Nephron progenitor cell (in vitro differentiated cells): ENCODE measurements around the gene VPS8.

Source experiments
- DNase-seq: peaks from one replicate; pipeline ENCODE4 v3.0.0; 2021
- H3K27ac Mint-ChIP-seq: 2 replicates; pipeline ENCODE4 v1.8.0; 2021; ENCODE audit warnings: mild to moderate bottlenecking, moderate library complexity, mixed read lengths
- H3K27me3 Mint-ChIP-seq: 2 replicates; pipeline ENCODE4 v1.8.0; 2021; ENCODE audit warnings: mild to moderate bottlenecking, low read depth, mixed read lengths; ENCODE audit not compliant: poor library complexity
- H3K36me3 Mint-ChIP-seq: 2 replicates; pipeline ENCODE4 v1.8.0; 2021; ENCODE audit warnings: low read depth, mixed read lengths
- H3K4me1 Mint-ChIP-seq: 2 replicates; pipeline ENCODE4 v1.8.0; 2021; ENCODE audit warnings: mixed read lengths
- H3K4me3 Mint-ChIP-seq: 2 replicates; pipeline ENCODE4 v1.8.0; 2021; ENCODE audit warnings: mild to moderate bottlenecking, moderate library complexity, mixed read lengths
- H3K9me3 Mint-ChIP-seq: 2 replicates; pipeline ENCODE4 v1.8.0; 2021; ENCODE audit warnings: mild to moderate bottlenecking, moderate library complexity, mixed read lengths
- TF ChIP-seq, protein P1 (sequence below): fragments of 200-600 bp; sonication (generic); IDR thresholded peaks from 2 replicates; pipeline ENCODE4 v1.5.0; 2021; ENCODE audit warnings: antibody characterized with exemption

VPS8 gene

DNA sequence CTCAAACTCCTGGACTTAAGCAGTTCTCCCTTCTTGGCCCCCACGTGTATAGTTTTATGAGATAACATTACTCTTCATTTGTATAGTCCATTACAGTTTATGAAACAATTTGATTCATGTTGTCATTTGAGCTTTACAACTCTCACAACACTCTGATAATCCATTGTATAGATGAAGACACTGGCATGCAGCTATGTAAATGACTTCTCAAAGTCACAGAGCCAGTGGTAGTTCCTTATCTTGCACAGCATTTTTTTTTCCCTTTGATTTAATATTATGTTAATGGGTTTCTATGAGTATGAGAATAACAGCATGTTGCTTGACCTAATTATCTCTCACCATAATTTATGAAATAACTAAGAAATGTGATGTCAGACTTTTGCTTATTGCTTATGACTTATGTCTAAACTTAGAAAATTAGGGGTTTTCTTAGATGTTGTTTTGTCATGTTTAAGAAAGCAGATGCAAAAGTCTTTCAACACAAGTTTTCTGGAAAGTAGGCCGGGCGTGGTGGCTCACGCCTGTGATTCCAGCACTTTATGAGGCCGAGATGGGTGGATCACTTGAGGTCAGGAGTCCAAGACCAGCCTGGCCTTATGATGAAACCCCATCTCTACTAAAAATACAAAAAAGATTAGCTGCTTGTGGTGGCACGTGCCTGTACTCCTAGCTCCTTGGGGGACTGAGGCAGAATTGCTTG lies 13.3 kb downstream of the VPS8 start:
- peaks cover 38% of the 10 kb centered on the region for H3K36me3 Mint-ChIP-seq
- H3K27me3 Mint-ChIP-seq: no peaks in the 10 kb centered on the region
- no peaks in the 10 kb centered on the region for H3K9me3 Mint-ChIP-seq
- H3K4me3 Mint-ChIP-seq: no peak overlapping the region
- DNase-seq: no peak
- H3K4me1 Mint-ChIP-seq: peaks cover 8% of the 10 kb centered on the region
- TF ChIP-seq, protein P1, sequence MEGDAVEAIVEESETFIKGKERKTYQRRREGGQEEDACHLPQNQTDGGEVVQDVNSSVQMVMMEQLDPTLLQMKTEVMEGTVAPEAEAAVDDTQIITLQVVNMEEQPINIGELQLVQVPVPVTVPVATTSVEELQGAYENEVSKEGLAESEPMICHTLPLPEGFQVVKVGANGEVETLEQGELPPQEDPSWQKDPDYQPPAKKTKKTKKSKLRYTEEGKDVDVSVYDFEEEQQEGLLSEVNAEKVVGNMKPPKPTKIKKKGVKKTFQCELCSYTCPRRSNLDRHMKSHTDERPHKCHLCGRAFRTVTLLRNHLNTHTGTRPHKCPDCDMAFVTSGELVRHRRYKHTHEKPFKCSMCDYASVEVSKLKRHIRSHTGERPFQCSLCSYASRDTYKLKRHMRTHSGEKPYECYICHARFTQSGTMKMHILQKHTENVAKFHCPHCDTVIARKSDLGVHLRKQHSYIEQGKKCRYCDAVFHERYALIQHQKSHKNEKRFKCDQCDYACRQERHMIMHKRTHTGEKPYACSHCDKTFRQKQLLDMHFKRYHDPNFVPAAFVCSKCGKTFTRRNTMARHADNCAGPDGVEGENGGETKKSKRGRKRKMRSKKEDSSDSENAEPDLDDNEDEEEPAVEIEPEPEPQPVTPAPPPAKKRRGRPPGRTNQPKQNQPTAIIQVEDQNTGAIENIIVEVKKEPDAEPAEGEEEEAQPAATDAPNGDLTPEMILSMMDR: no peak
- no peak overlapping the region for H3K27ac Mint-ChIP-seq

DNA sequence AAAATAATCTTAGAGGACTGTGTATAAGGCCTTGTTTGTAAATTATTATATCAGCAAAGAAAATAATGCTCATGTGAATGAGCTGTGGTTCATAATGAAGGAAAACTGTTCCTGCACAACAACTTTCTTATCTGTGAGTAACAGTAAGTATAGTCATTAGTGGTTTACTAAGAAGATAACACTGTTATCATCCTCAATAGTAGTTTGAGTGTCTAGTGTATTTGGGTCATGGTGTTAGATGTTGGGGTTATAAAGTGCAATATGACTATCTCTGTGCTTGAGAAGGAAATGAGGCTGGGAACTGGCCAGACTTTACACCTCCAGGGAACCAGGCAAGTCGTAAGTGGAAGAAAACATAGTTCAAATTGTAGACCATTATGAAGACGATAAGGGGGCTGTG lies 15.6 kb downstream of the VPS8 start:
- TF ChIP-seq, protein P1: no peak
- no peak overlapping the region for H3K4me3 Mint-ChIP-seq
- H3K27me3 Mint-ChIP-seq: no peaks in the 10 kb centered on the region
- no peaks in the 10 kb centered on the region for H3K9me3 Mint-ChIP-seq
- H3K4me1 Mint-ChIP-seq: peaks cover 8% of the 10 kb centered on the region
- DNase-seq: no peak
- H3K36me3 Mint-ChIP-seq: peaks cover 55% of the 10 kb centered on the region
- H3K27ac Mint-ChIP-seq: no peak overlapping the region

DNA sequence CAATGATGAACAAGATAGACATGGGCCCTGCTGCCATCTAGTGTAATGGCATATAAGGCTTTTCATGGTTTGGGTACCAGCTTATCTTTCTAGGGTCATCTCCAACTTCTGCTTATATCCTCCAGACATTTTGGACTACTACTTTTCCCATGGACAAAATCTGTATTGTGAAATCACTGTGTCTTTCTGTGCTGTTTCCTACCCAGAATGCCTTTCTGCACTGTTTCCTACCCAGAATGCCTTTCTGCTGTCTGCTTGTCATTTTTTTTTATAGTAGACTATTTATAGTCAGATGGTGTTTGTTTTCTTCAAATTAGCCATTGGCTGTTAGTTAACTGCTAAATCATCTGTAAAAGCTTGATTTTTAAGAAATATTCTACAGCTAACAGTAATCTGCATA lies 20.1 kb downstream of the VPS8 start:
- H3K36me3 Mint-ChIP-seq: peaks cover 54% of the 10 kb centered on the region
- H3K27me3 Mint-ChIP-seq: no peaks in the 10 kb centered on the region
- TF ChIP-seq, protein P1: no peak
- H3K27ac Mint-ChIP-seq: no peak overlapping the region
- no peaks in the 10 kb centered on the region for H3K9me3 Mint-ChIP-seq
- no peak overlapping the region for H3K4me3 Mint-ChIP-seq
- H3K4me1 Mint-ChIP-seq: peaks cover 2% of the 10 kb centered on the region
- no peak for DNase-seq

DNA sequence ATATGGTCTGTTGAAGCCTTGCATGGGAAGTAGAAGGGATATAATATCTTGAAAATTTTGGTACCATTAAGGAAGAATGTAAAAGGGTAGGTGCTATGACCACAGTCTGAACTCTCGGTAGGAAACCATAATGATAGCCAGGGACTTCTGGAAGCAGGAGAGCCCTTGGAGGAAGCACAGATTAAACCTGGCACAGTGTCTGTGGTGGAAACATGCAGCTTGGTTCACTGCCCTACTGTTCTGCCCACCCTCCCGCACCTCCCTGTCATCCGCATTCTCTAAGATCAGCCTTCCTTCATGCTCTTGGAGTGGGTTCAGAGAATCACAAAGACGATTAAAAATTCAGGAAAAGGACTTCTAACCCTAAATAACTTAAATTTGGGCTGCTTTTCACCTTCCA lies 20.9 kb downstream of the VPS8 start:
- TF ChIP-seq, protein P1: no peak
- DNase-seq: no peak
- H3K4me1 Mint-ChIP-seq: no peaks in the 10 kb centered on the region
- no peak overlapping the region for H3K27ac Mint-ChIP-seq
- peaks cover 45% of the 10 kb centered on the region for H3K36me3 Mint-ChIP-seq
- H3K9me3 Mint-ChIP-seq: no peaks in the 10 kb centered on the region
- no peaks in the 10 kb centered on the region for H3K27me3 Mint-ChIP-seq
- no peak overlapping the region for H3K4me3 Mint-ChIP-seq

DNA sequence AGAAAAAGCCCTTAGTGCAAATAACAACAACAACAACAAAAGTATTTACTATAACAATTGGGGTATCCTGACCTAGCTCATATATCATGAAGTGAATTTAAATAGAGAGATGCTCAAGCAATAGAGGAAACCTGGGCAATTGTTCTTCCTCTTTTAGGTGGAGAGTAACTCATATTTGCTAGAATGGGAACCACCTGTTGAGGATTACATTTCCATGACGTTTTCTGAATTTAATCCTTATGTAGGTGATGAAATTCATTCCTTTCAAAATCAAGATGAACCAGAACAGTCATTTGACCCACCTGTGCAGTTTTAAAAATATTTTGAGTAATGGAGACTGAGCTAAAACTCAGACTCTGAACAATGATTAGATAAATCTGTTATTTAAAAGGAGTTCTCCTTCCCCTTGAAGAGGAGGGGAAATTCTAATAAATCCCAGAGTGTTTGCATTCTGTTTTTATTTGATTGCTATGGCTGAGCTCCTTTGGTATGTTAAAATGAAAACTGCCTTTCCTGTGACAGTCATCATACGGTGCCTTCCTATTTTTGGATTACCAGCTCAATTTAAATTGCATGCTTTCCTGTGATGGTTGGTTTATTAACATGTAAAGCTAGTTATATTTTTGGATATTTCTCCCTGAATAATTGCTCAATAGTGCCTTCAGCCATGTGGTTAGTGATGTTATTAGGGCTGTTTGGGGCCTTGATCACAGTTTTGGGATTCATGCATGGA lies 24.3 kb downstream of the VPS8 start:
- H3K27me3 Mint-ChIP-seq: no peaks in the 10 kb centered on the region
- H3K4me3 Mint-ChIP-seq: no peak overlapping the region
- DNase-seq: no peak
- TF ChIP-seq, protein P1: no peak
- H3K36me3 Mint-ChIP-seq: peaks cover 29% of the 10 kb centered on the region
- no peaks in the 10 kb centered on the region for H3K4me1 Mint-ChIP-seq
- no peaks in the 10 kb centered on the region for H3K9me3 Mint-ChIP-seq
- no peak overlapping the region for H3K27ac Mint-ChIP-seq

DNA sequence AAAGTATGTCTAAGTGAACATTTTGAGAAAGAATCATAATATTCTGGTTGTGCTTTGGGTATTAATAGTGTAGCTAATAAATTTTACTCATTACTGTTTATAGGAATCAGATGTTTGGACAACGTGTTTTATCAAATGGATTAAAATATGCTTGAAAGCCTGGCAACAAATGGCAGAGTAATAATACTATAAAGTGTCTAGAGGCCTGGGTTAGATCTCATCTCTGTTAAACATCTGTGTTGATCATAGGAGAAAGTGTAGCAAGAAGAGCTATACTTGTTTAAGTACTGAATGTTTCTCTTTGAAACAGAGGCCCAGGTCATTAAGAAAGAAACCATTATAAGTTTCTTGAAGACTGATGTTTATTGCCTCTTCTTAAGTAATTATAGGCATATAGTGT lies 30.5 kb downstream of the VPS8 start:
- H3K4me3 Mint-ChIP-seq: no peak overlapping the region
- no peaks in the 10 kb centered on the region for H3K4me1 Mint-ChIP-seq
- H3K27me3 Mint-ChIP-seq: no peaks in the 10 kb centered on the region
- peaks cover 9% of the 10 kb centered on the region for H3K36me3 Mint-ChIP-seq
- H3K9me3 Mint-ChIP-seq: no peaks in the 10 kb centered on the region
- no peak overlapping the region for H3K27ac Mint-ChIP-seq
- TF ChIP-seq, protein P1: no peak
- DNase-seq: no peak
